Measurements from ENCODE around the gene FZD1. TPM values are rescaled to one million over a fixed set of nuclear protein-coding genes. Genes with fewer than 3 reads are reported as not detected.

The FZD1 gene
- total RNA-seq, 1 experiment from 2014 or later = 2.7 TPM

- H3K27me3 ChIP-seq (ENCODE audit: low read length) = no peaks in the 10 kb centered on the region
- TF ChIP-seq CTCF (conservative IDR thresholded peaks at IDR 0.05; ENCODE audit: low read depth, low read length) (no peak), EZH2 (IDR thresholded peaks at IDR 0.05; ENCODE audit: low read length, unreplicated experiment) (no peak), EZH2phosphoT487 (IDR thresholded peaks at IDR 0.05; ENCODE audit: borderline replicate concordance, low read length) (no peak)
- H3F3A ChIP-seq (ENCODE audit: low read length, unreplicated experiment) = no peaks in the 10 kb centered on the region
- DNase-seq (no peak), ATAC-seq (no peak)
- H3K4me2 ChIP-seq (ENCODE audit: low read length) = peak overlapping the region; percentile 43
- intact Hi-C loops (cut with micrococcal nuclease) = no loop called here
- POLR2A ChIA-PET (ENCODE audit: unreplicated experiment) = no interaction called here
- H3K36me3 ChIP-seq (ENCODE audit: low read depth, low read length) = no peaks in the 10 kb centered on the region
- no peak overlapping the region for H3K4me3 ChIP-seq (ENCODE audit: low read length)
- no peaks in the 10 kb centered on the region for H3K9me2 ChIP-seq (replicated peaks; ENCODE audit: low read length)
- H3K9me3 ChIP-seq (ENCODE audit: low read length) = no peaks in the 10 kb centered on the region
- no peaks in the 10 kb centered on the region for H3K79me2 ChIP-seq (ENCODE audit: low read length)
- no TSS peak for BruUV-seq (replicated peaks)
- peaks cover 10% of the 10 kb centered on the region; the same call in 1 of the 2 replicates for H3K4me1 ChIP-seq (ENCODE audit: insufficient read depth, low read length)
- no peak overlapping the region for H3K27ac ChIP-seq (ENCODE audit: low read length)
- no peak overlapping the region for H2AFZ ChIP-seq (ENCODE audit: low read length)
- CTCF ChIA-PET = no interaction called here
- H3K9ac ChIP-seq (ENCODE audit: low read length) = no peak overlapping the region
- H4K20me1 ChIP-seq (ENCODE audit: low read length) = no peaks in the 10 kb centered on the region
These were observed 24.5 kb upstream of the FZD1 start for GRCh38 chr7:91239772-91240171.

DNA sequence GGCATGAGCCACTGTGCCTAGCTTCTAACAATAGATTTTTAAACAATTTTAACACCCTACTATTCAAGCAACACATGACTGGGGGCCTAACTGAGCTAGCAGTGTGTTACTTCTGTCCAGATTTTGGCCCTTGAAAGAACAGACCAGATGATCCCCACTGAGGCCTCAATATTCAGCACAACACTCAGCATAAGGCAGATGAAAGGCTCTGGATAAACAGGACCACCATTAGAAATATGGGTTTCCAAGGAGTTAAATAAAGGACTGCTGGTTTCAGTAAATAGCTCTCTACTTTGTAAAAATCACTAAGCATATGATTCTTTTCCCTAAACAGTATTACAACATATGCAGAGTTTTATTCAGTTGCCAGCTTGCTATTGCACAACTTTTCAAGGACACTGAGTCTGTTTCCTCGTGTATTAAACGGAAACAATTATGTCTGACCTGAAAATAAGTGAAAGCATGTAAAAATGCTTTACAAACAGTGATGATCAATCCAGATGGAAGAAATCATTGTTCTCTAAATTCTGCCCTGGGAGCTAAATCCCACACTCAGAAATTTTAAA is 23.8 kb upstream of the FZD1 start:
- H2AFZ ChIP-seq (ENCODE audit: low read length) = no peak overlapping the region
- no peaks in the 10 kb centered on the region for H3K9me2 ChIP-seq (replicated peaks; ENCODE audit: low read length)
- no peak overlapping the region for H3K4me3 ChIP-seq (ENCODE audit: low read length)
- H3K79me2 ChIP-seq (ENCODE audit: low read length) = no peaks in the 10 kb centered on the region
- H3K27me3 ChIP-seq (ENCODE audit: low read length) = no peaks in the 10 kb centered on the region
- no peaks in the 10 kb centered on the region for H3K9me3 ChIP-seq (ENCODE audit: low read length)
- ChIA-PET CTCF (no interaction called here), POLR2A (ENCODE audit: unreplicated experiment) (interaction anchor here (0.7 kb wide), 1 partner anchor 49 kb away, joined by 6 read pairs; no protein-coding TSS in a partner anchor)
- intact Hi-C loops (cut with micrococcal nuclease) = no loop called here
- H3K27ac ChIP-seq (ENCODE audit: low read length) = no peak overlapping the region
- no peaks in the 10 kb centered on the region for H3F3A ChIP-seq (ENCODE audit: low read length, unreplicated experiment)
- H3K36me3 ChIP-seq (ENCODE audit: low read depth, low read length) = no peaks in the 10 kb centered on the region
- ATAC-seq (no peak), DNase-seq (no peak)
- no peak overlapping the region for H3K9ac ChIP-seq (ENCODE audit: low read length)
- BruUV-seq (replicated peaks) = no TSS peak
- H3K4me2 ChIP-seq (ENCODE audit: low read length) = no peak overlapping the region
- H3K4me1 ChIP-seq (ENCODE audit: insufficient read depth, low read length) = peaks cover 10% of the 10 kb centered on the region; the same call in 1 of the 2 replicates
- TF ChIP-seq EZH2 (IDR thresholded peaks at IDR 0.05; ENCODE audit: low read length, unreplicated experiment) = no peak
- no peak for TF ChIP-seq CTCF (conservative IDR thresholded peaks at IDR 0.05; ENCODE audit: low read depth, low read length)
- H4K20me1 ChIP-seq (ENCODE audit: low read length) = no peaks in the 10 kb centered on the region

DNA sequence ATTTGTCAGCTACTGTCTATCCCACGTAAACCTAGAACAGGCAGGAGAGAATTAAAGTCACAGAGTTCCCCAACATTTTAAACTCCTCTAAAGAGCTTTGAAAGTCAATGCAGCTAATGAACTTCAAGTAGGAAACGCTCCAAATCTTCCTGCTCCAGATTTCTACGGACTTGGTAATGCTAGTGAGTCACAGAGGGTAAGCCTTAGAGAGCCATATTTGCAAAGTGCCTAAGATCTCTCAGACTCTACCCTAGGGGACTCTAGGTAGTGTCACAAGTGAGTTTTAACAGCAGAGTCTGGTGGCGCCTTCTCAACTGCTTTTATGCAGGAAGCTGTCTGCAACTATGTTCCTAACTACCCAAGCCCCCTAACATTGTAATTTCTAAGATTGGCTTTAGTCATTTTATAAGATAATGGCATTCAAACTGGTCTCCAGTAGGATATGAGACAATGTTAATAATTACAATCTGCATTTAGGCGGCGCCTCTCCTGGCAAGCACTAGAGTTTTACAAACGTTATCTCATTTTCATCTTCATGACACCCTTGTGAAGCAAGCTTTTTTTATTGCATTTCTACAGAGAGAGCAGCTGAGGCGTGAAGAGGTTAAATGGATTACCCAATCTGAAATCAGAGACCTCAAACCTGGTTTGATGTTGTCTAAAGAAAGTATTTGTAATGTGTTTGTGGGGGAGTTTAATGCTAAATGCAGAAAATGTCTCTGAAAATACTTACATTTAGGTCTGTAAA is 22.0 kb upstream of the FZD1 start:
- Histone ChIP-seq H3F3A (ENCODE audit: low read length, unreplicated experiment) (no peaks in the 10 kb centered on the region), H3K27ac (ENCODE audit: low read length) (no peak overlapping the region), H3K9ac (ENCODE audit: low read length) (no peak overlapping the region), H3K4me2 (ENCODE audit: low read length) (no peak overlapping the region), H3K4me3 (ENCODE audit: low read length) (no peak overlapping the region), H2AFZ (ENCODE audit: low read length) (no peak overlapping the region), H3K4me1 (ENCODE audit: insufficient read depth, low read length) (peaks cover 10% of the 10 kb centered on the region; the same call in 1 of the 2 replicates), H4K20me1 (ENCODE audit: low read length) (no peaks in the 10 kb centered on the region), H3K36me3 (ENCODE audit: low read depth, low read length) (no peaks in the 10 kb centered on the region), H3K79me2 (ENCODE audit: low read length) (no peaks in the 10 kb centered on the region), H3K9me3 (ENCODE audit: low read length) (no peaks in the 10 kb centered on the region), H3K9me2 (replicated peaks; ENCODE audit: low read length) (no peaks in the 10 kb centered on the region), H3K27me3 (ENCODE audit: low read length) (no peaks in the 10 kb centered on the region)
- intact Hi-C loops (cut with micrococcal nuclease) = no loop called here
- POLR2A ChIA-PET (ENCODE audit: unreplicated experiment) = no interaction called here
- BruUV-seq (replicated peaks) = no TSS peak
- DNase-seq = peak; percentile 27
- TF ChIP-seq EZH2 (IDR thresholded peaks at IDR 0.05; ENCODE audit: low read length, unreplicated experiment) = no peak
- TF ChIP-seq CTCF (conservative IDR thresholded peaks at IDR 0.05; ENCODE audit: low read depth, low read length) = no peak
- TF ChIP-seq EZH2phosphoT487 (IDR thresholded peaks at IDR 0.05; ENCODE audit: borderline replicate concordance, low read length) = no peak
- no peak for ATAC-seq
- CTCF ChIA-PET = no interaction called here
